Activated T-helper 1 cell treated with anti-CD3 and anti-CD28 coated beads, Interleukin-12 subunit alpha, Interleukin-12 subunit beta, Interleukin-2, Interleukin-4 antibody, amounts not matched to agents 30 ng/mL and 10 ng/mL and 1 ng/mL, durations not matched to agents 14 hours and 24 hours and 36 hours (primary cell): ENCODE data around the gene TNFRSF8. TPM values are rescaled to one million over a fixed set of nuclear protein-coding genes. Genes with fewer than 3 reads are reported as not detected.

Experiments
- DNase-seq: peaks from one replicate; pipeline ENCODE4 v3.0.0; 2021; ENCODE audit warnings: low spot score
- H3K27ac Mint-ChIP-seq: one replicate; pipeline ENCODE4 v1.8.0; 2021; ENCODE audit warnings: mild to moderate bottlenecking, mixed read lengths
- H3K27me3 Mint-ChIP-seq: one replicate; pipeline ENCODE4 v1.8.0; 2022; ENCODE audit warnings: mild to moderate bottlenecking, moderate library complexity, mixed read lengths; ENCODE audit not compliant: insufficient read depth
- H3K36me3 Mint-ChIP-seq: one replicate; pipeline ENCODE4 v1.8.0; 2021; ENCODE audit warnings: low read depth, mixed read lengths
- H3K4me1 Mint-ChIP-seq: one replicate; pipeline ENCODE4 v1.8.0; 2021; ENCODE audit warnings: low read depth, mixed read lengths
- H3K4me3 Mint-ChIP-seq: one replicate; pipeline ENCODE4 v1.8.0; 2021; ENCODE audit warnings: mild to moderate bottlenecking, moderate library complexity, mixed read lengths
- H3K9me3 Mint-ChIP-seq: one replicate; pipeline ENCODE4 v1.8.0; 2021; ENCODE audit warnings: mixed read lengths
- intact Hi-C: fragments of 100-400 bp; cut with micrococcal nuclease; formaldehyde crosslinking; loops from one replicate; pipeline ENCODE4 v1.15.1; 2024
- total RNA-seq: library from RNA; stranded (reverse); gene quantifications from 2 replicates; pipeline ENCODE4 v1.2.3, GENCODE V29; 2022

The TNFRSF8 gene
- total RNA-seq, 1 donor from 2014 or later, result 27.9 TPM

- no peaks in the 10 kb centered on the region for H3K9me3 Mint-ChIP-seq
- DNase-seq, result no peak
- H3K4me3 Mint-ChIP-seq, result no peak overlapping the region
- intact Hi-C loops, result no loop called here
- H3K27ac Mint-ChIP-seq, result no peak overlapping the region
- H3K36me3 Mint-ChIP-seq, result peaks cover 1% of the 10 kb centered on the region
- H3K4me1 Mint-ChIP-seq, result peaks cover 87% of the 10 kb centered on the region
- H3K27me3 Mint-ChIP-seq, result no peaks in the 10 kb centered on the region
Measured at GRCh38 chr1:12059226-12059625, 3.9 kb upstream of the TNFRSF8 start.

- peaks cover 1% of the 10 kb centered on the region for H3K36me3 Mint-ChIP-seq
- H3K27ac Mint-ChIP-seq, result peak overlapping the region; percentile 84
- no peak for DNase-seq
- no peaks in the 10 kb centered on the region for H3K9me3 Mint-ChIP-seq
- H3K4me1 Mint-ChIP-seq, result peaks cover 86% of the 10 kb centered on the region
- intact Hi-C loops, result loop anchor here (1.0 kb wide), 2 partner anchors 8 to 13 kb away; no protein-coding TSS in a partner anchor
- H3K4me3 Mint-ChIP-seq, result peak overlapping the region; percentile 26
- H3K27me3 Mint-ChIP-seq, result peaks cover 2% of the 10 kb centered on the region
Measured at GRCh38 chr1:12059722-12060464, 3.2 kb upstream of the TNFRSF8 start.

GRCh38 chr1:12060500-12060899, 2.6 kb upstream of the TNFRSF8 start:
- intact Hi-C loops, result loop anchor here (1.0 kb wide), 2 partner anchors 8 to 13 kb away; no protein-coding TSS in a partner anchor
- H3K4me1 Mint-ChIP-seq, result peaks cover 81% of the 10 kb centered on the region
- H3K9me3 Mint-ChIP-seq, result no peaks in the 10 kb centered on the region
- peaks cover 1% of the 10 kb centered on the region for H3K36me3 Mint-ChIP-seq
- DNase-seq, result no peak
- no peak overlapping the region for H3K27ac Mint-ChIP-seq
- peaks cover 2% of the 10 kb centered on the region for H3K27me3 Mint-ChIP-seq
- no peak overlapping the region for H3K4me3 Mint-ChIP-seq

GRCh38 chr1:12064073-12064969, 1.2 kb downstream of the TNFRSF8 start:
- no peak for DNase-seq
- H3K27ac Mint-ChIP-seq, result peak overlapping the region; percentile 15
- H3K4me1 Mint-ChIP-seq, result peaks cover 79% of the 10 kb centered on the region
- H3K36me3 Mint-ChIP-seq, result peaks cover 2% of the 10 kb centered on the region
- peak overlapping the region; percentile 84 for H3K4me3 Mint-ChIP-seq
- intact Hi-C loops, result loop anchor here (2.0 kb wide), 1 partner anchor 14 kb away; no protein-coding TSS in a partner anchor
- no peaks in the 10 kb centered on the region for H3K9me3 Mint-ChIP-seq
- peaks cover 2% of the 10 kb centered on the region for H3K27me3 Mint-ChIP-seq

GRCh38 chr1:12065872-12066271, 2.8 kb downstream of the TNFRSF8 start:
- peak overlapping the region; percentile 82 for H3K27ac Mint-ChIP-seq
- peak overlapping the region; percentile 77 for H3K4me3 Mint-ChIP-seq
- no peaks in the 10 kb centered on the region for H3K9me3 Mint-ChIP-seq
- H3K4me1 Mint-ChIP-seq, result peaks cover 80% of the 10 kb centered on the region
- intact Hi-C loops, result loop anchor here (2.0 to 5.0 kb wide), 3 partner anchors 13 to 371 kb away; no protein-coding TSS in a partner anchor
- H3K36me3 Mint-ChIP-seq, result peaks cover 11% of the 10 kb centered on the region
- peaks cover 2% of the 10 kb centered on the region for H3K27me3 Mint-ChIP-seq
- DNase-seq, result no peak

DNA sequence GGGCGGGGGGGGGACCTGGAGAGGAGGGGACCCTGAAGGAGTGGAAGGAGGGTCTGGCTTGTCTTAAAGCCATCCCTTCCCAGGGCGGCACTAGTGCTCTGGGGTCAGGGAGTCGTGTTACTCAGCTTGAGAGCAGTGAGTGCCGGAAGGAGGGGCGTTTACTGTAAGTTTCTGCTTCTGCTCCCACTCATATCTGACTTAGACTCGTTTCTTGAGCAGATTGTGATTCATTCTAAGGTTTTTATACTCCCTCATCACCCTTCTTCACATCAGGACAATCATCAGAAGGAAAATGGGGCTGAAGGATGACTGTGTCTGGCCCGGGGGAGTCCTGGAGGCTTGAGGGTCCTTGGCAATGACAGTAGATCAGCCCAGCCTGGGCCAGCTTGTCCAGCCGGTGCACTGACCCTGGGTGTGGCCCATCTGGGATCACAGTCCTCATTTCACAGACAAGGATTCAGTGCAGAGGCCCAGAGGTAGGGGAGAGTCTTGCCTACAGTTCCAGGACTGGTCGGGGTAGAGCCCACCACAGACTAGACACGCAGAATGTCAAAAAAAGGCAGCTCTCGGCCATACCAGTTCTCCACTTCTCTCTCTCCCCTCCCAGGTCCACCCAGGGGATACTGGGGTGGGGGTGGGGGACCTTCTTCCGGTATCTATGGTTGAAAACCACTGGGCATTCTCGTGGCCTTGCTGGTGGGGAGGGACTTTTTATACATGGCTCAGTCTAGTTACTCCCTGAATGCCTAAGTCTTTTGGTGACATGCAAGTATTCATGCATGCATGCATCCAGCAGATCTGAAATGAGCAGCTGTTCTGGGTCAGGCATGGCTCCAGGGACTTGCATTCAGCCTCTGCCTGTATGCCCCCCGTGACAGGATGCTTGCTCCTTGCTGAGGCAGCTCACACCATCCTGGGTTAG, 5.1 kb downstream of the TNFRSF8 start:
- Mint-ChIP-seq H3K27me3 (peaks cover 2% of the 10 kb centered on the region), H3K27ac (peak overlapping the region; percentile 94), H3K4me3 (peak overlapping the region; percentile 73), H3K4me1 (peaks cover 68% of the 10 kb centered on the region), H3K36me3 (peaks cover 15% of the 10 kb centered on the region), H3K9me3 (no peaks in the 10 kb centered on the region)
- intact Hi-C loops, result loop anchor here (1.0 to 5.0 kb wide), 10 partner anchors 8 to 369 kb away; partner anchors contain the start of gene MIIP
- DNase-seq, result peak; percentile 47

DNA sequence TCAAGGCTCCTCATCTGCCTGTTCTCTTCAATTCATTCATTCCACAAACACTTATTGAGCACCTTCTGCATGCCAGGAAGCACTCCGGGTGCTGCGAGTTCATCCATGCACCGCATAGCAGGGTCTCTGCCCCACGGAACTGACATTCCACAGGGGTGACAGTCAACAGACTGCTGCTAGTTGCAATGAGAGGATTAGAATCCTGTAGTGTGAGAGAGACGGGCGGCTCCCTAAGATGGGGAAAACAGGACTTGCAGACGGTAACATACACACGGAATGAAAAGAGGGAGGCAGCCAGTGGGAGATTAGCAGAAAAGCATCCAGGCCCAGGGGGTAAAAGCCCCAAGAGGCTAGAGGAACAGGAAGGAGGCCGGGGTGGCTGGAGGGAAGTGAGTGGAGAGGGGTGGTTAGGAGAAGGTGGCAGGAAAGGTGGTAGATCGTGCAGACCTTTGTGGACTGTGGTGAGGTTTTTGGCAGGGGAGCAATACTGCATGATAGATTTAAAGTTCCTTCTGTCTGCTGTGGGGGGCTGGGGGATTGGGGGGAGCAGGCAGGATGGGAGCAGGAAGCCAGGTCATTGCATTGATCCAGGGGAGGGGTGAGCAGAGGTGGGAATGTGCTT, 6.6 kb downstream of the TNFRSF8 start:
- Mint-ChIP-seq H3K36me3 (peaks cover 15% of the 10 kb centered on the region), H3K27me3 (no peaks in the 10 kb centered on the region), H3K9me3 (no peaks in the 10 kb centered on the region), H3K4me3 (peak overlapping the region; percentile 77), H3K4me1 (peaks cover 59% of the 10 kb centered on the region), H3K27ac (peak overlapping the region; percentile 62)
- no peak for DNase-seq
- intact Hi-C loops, result loop anchor here (5.0 kb wide), 2 partner anchors 162 to 368 kb away; no protein-coding TSS in a partner anchor

DNA sequence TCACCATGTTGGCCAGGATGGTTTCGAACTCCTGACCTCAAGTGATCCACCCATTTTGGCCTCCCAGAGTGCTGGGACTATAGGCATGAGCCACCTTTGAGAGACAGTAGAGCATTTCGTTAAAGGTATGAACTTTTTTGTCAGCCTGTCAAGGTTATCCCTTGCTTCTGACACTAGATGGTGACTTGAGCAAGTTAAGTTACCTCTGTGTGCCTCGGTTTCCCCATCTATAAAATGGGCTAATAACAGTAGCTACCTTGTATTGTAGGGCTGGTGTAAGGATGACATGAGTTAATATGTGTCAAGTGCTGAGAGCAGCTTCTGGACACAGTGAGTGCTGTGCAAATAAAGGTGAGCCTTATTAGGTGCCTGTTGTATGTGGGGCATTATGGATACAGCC, 8.8 kb downstream of the TNFRSF8 start:
- no peak overlapping the region for H3K4me3 Mint-ChIP-seq
- H3K27me3 Mint-ChIP-seq, result peaks cover 3% of the 10 kb centered on the region
- H3K9me3 Mint-ChIP-seq, result no peaks in the 10 kb centered on the region
- peaks cover 59% of the 10 kb centered on the region for H3K4me1 Mint-ChIP-seq
- H3K36me3 Mint-ChIP-seq, result peaks cover 19% of the 10 kb centered on the region
- intact Hi-C loops, result no loop called here
- DNase-seq, result no peak
- peak overlapping the region; percentile 29 for H3K27ac Mint-ChIP-seq

GRCh38 chr1:12072741-12073140, 9.6 kb downstream of the TNFRSF8 start:
- Mint-ChIP-seq H3K4me3 (no peak overlapping the region), H3K36me3 (peaks cover 23% of the 10 kb centered on the region), H3K9me3 (no peaks in the 10 kb centered on the region), H3K27ac (no peak overlapping the region), H3K27me3 (peaks cover 3% of the 10 kb centered on the region), H3K4me1 (peaks cover 57% of the 10 kb centered on the region)
- intact Hi-C loops, result no loop called here
- no peak for DNase-seq

DNA sequence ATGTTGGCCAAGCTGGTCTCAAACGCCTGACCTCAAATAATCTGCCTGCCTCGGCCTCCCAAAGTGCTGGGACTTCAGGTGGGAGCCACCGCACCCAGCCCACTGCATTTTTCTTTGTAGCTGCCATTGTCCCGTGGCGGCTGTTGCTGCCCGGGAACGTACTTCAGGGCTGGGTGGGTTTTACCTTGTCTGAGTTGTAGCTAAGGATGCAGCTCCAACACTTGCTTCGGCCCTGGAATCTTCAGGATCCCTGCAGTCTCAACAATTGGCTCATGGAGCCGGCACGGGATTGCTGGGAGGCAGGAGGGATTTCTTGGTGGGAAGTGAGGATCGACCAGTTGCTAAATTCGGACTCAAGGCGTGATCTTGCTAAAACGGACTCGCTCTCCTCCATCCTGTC, 10.7 kb downstream of the TNFRSF8 start:
- no peak for DNase-seq
- no peak overlapping the region for H3K4me3 Mint-ChIP-seq
- H3K27ac Mint-ChIP-seq, result no peak overlapping the region
- peaks cover 3% of the 10 kb centered on the region for H3K27me3 Mint-ChIP-seq
- H3K36me3 Mint-ChIP-seq, result peaks cover 25% of the 10 kb centered on the region
- H3K9me3 Mint-ChIP-seq, result no peaks in the 10 kb centered on the region
- intact Hi-C loops, result no loop called here
- peaks cover 48% of the 10 kb centered on the region for H3K4me1 Mint-ChIP-seq

DNA sequence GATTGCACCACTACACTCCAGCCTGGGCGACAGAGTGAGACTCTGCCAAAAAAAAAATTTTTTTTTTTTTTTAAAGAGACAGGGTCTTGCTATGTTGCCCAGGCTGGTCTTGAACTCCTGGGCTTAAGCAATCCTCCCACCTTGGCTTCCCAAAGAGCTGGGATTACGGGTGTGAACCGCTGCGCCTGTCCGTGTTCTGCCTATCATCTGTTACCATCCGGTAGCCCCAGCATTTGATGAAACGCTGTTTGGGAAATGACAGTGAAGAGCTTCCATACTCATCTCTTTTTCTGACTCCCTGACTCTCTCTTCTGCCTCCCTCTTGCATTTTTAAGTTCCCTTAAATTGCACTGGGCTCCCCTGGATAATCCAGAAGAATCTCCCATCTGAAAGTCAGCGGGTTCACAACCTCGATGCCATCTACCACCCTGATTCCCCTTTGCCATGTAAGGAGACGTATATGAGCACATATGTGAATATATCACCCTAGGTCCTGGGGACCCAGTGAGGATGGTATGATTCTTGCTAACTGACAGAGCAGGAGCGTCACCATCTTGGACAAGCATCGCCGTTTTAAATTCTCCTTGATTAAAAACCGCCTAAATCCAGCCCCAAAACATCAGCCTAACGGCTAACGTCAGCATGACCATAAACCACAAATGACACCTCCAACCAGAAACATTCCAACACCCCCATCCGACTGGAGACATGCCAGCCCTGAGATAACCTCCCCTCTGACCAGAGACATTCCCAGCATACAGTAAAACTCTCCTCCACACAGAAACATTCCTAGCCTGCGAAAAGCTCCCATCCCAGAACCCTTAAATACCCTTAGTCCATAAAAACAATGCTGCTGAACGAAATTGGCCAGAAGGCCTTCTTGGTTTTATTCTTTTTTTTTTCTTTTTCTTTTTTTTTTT, 12.4 kb downstream of the TNFRSF8 start:
- Mint-ChIP-seq H3K27ac (no peak overlapping the region), H3K4me3 (no peak overlapping the region), H3K4me1 (peaks cover 44% of the 10 kb centered on the region), H3K27me3 (peaks cover 3% of the 10 kb centered on the region), H3K9me3 (no peaks in the 10 kb centered on the region), H3K36me3 (peaks cover 18% of the 10 kb centered on the region)
- no peak for DNase-seq
- intact Hi-C loops, result no loop called here
